ENCODE data around the gene C12orf60.

The C12orf60 gene

DNA sequence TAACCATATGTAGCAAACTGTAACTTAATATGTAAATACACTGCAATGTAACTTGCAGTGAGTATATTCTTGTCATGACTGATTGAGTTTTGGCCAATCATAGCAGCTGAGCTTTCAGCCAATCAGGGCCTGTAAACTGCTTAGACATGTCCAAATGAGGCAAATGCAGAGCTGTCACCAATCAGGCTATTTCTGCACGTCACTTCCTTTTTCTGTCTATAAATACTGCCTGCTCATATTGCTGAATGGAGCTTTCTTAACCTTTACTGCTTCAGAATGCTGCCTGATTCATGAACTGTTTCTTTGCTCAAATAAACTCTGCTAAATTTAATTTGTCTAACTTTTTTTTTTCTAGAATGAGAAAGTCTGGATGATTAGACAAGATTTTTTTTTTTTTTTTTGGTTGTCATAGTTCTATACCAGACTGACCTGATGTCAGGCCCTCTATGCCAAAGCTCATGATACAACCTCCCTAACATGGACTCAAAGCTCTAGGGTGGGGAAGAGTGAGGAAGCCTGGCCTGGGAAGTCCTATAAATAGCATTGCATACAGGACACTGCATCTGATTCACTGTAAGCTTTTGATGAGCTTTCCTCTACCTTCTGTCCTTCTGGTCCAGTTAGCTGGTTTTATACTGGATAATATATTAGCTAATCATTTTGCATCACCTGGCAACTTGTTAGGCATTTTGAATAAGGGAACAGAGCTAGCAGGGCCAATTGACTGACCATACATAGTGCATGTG is 70.1 kb downstream of the C12orf60 start:
- no peak for DNase-seq
- ATAC-seq, result no peak
